Heart right ventricle (tissue), 16 donors: ENCODE data around the gene ALK. TPM values are rescaled to one million over a fixed set of nuclear protein-coding genes. Genes with fewer than 3 reads are reported as not detected.

Experiments
- ATAC-seq, 8 donors: fragments of 200-7000 bp; cut with Tn5 transposase; one replicate each; pipeline ENCODE4 v1.9.1; 2020; ENCODE audit warnings: mild to moderate bottlenecking in 8 of 8, moderate library complexity in 8 of 8, moderate number of reproducible peaks in 1 of 8
- DNase-seq, 2 donors: peaks; one replicate each; pipeline ENCODE4 v3.0.0-alpha.2; 2020
- H3K27ac ChIP-seq, 10 donors: fragments of 200-600 bp; sonication (generic) in 2 of 10; one replicate each; pipeline versions ENCODE4 v1.5.0 to v1.8.0; 2020 to 2022; ENCODE audit warnings: mild to moderate bottlenecking in 3 of 10
- H3K27me3 ChIP-seq, 7 donors: fragments of 200-600 bp; one replicate each; pipeline ENCODE4 v1.8.0; 2021 to 2022; ENCODE audit warnings: mild to moderate bottlenecking in 2 of 7
- H3K36me3 ChIP-seq, 9 donors: fragments of 200-600 bp; sonication (generic) in 1 of 9; one replicate each; pipeline versions ENCODE4 v1.5.0 to v1.8.0; 2020 to 2022; ENCODE audit warnings: mild to moderate bottlenecking in 2 of 9
- H3K4me1 ChIP-seq, 9 donors: fragments of 200-600 bp; sonication (generic) in 1 of 9; one replicate each; pipeline versions ENCODE4 v1.5.0 to v1.8.0; 2020 to 2022; ENCODE audit warnings: mild to moderate bottlenecking in 4 of 9
- H3K4me3 ChIP-seq, 10 donors: fragments of 200-600 bp; sonication (generic) in 2 of 10; one replicate each; pipeline versions ENCODE4 v1.5.0 to v1.8.0; 2020 to 2022; ENCODE audit warnings: mild to moderate bottlenecking in 7 of 10, moderate library complexity in 2 of 10
- H3K9me3 ChIP-seq, 11 donors: fragments of 200-600 bp in 10 of 11; sonication (generic) in 2 of 11; one replicate each; pipeline versions ENCODE4 v1.5.0 to v1.8.0; 2013 to 2022; ENCODE audit warnings: mild to moderate bottlenecking in 2 of 11, control low read depth in 1 of 11, moderate library complexity in 1 of 11
- CTCF ChIP-seq, 9 donors: fragments of 200-600 bp; sonication (generic) in 2 of 9; IDR thresholded peaks; one replicate each; pipeline versions ENCODE4 v1.5.0 to v1.8.0; 2021 to 2022; ENCODE audit warnings: antibody characterized with exemption in 9 of 9, mild to moderate bottlenecking in 5 of 9, moderate library complexity in 1 of 9
- WGBS, 2 donors: extraction: QIAGEN DNeasy Blood & Tissue Kit; methylation state at CpG; one replicate each; pipeline ENCODE4 v1.1.7; 2013; ENCODE audit warnings: inconsistent platforms in 1 of 2; 5-methylcytosine and 5-hydroxymethylcytosine counted together
- intact Hi-C, 10 donors: fragments of 100-400 bp; cut with DNase I; formaldehyde crosslinking; loops; one replicate each; pipeline versions ENCODE4 v1.11.1 to v1.14.2; 2022
- polyA plus RNA-seq, 2 donors: library from polyadenylated mRNA; stranded (reverse); fragments of 200-250 nt; gene quantifications; one replicate each; pipeline ENCODE4 v1.2.3, GENCODE V29; 2013
- total RNA-seq, 10 donors: library from RNA; stranded (reverse); fragmentation: NEBNext Ultra II Directional in 3 of 10; extraction: Animal tissue kit (Norgen Biotek cat#: 25700) in 3 of 10; gene quantifications; one replicate each; pipeline versions ENCODE4 v1.2.1 to v1.2.4, GENCODE V29; 2021 to 2023
- donor health status: Arrhythmogenic right ventricular cardiomyopathy.
- donor health status: ischemic (EF 13 %, LVEDD 7.1; RV severe dilation, severe dysfunction).
- donor health status: healthy with polysubstance abuse.
- donor health status: DM: no; HTN: yes; CAD: no.
- donor health status: DM: no; HTN: no; CAD: no.
- donor health status: ischemic (EF 25% LVEDD 6.9; RV normal size, moderate dysfunction).
- donor health status: ischemic (EF 25% LVEDD 5.7; RV mildly dilated, moderate dysfunction).
- donor health status: healthy.
- donor health status: DM: yes; HTN: yes; CAD: no.
- donor health status: Ischemic cardiomyopathy.
- donor health status: ischemic (EF 35%, LVEDD 5.7; RV mildly dilated, moderate dysfunction).
- donor health status: nonischemic (EF 11% LVEDD 7.7; RV severe dilation, severe dysfunction).
- donor health status: DM: yes; HTN: yes; CAD: no.
- donor health status: PGD.
- donor health status: ischemic (EF 29% LVEDD 5.4; RV normal size, mild dysfunction).
- donor health status: nonischemic (EF 23%, LVEDD 6.1; RV moderate dilation, normal function).

Gene ALK
- total and polyA plus RNA-seq, 12 donors: 0.01 to 0.24 (median 0.08) TPM; not detected in 7

DNA sequence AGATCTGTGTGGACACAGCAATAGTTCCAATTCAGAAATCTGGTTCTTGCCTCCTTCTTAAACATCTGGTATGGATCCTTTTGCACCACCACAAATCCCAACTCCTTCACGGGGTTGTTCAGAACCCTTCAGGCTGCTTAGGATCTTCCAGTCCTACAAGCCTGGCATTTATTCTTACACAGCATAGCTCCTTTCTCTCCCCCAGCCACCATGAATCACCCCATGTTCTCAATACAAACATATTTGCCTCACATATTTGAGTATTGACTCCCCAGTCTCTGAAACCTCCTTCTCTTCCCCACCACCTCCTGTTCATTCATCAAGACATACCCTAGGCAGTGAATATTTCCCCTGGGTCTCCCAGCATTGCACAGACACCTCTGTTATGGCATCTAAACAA, 155.2 kb downstream of the ALK start:
- H3K27me3 ChIP-seq: peaks cover 0 to 19% (median 6%) of the 10 kb centered on the region in 7 donors
- DNase-seq (no peak), ATAC-seq (no peak)
- no peak for TF ChIP-seq CTCF (IDR thresholded peaks at IDR 0.05)
- WGBS, 2 donors: 67 to 85% methylated on average over 1 of the region's 1 CpG
- H3K9me3 ChIP-seq: no peaks in the 10 kb centered on the region
- no peak overlapping the region for H3K27ac ChIP-seq
- H3K4me1 ChIP-seq: no peaks in the 10 kb centered on the region
- intact Hi-C loops: no loop called here
- H3K36me3 ChIP-seq: no peaks in the 10 kb centered on the region
- H3K4me3 ChIP-seq: no peak overlapping the region

DNA sequence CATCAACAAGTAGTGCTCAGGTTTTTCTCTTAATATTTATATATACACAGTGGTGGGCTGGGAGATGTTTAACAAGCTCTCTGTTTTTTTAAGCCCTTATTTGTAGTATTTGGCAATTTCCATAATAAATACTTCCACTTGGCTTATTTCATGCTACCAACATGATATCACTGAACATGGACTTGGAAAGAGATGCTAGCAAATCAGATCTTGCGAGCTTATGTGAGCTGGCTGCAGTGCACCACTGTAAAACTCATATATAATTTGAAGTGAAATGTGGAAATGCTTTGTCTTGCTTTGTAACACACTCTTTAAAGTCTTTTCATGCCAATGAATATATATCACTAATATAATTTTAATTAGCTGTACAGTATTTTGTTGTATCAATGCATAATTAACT, 155.7 kb downstream of the ALK start:
- Histone ChIP-seq H3K27ac (no peak overlapping the region), H3K4me3 (no peak overlapping the region), H3K4me1 (no peaks in the 10 kb centered on the region), H3K36me3 (no peaks in the 10 kb centered on the region), H3K9me3 (no peaks in the 10 kb centered on the region), H3K27me3 (peaks cover 0 to 16% (median 6%) of the 10 kb centered on the region in 7 donors)
- no peak for DNase-seq
- WGBS, 2 donors: 75% methylated on average over 1 of the region's 1 CpG
- ATAC-seq: no peak
- TF ChIP-seq CTCF (IDR thresholded peaks at IDR 0.05): no peak
- intact Hi-C loops: no loop called here

GRCh38 chr2:29763371-29763770, 158.0 kb downstream of the ALK start:
- TF ChIP-seq CTCF (IDR thresholded peaks at IDR 0.05): no peak
- Histone ChIP-seq H3K4me1 (no peaks in the 10 kb centered on the region), H3K36me3 (no peaks in the 10 kb centered on the region), H3K9me3 (no peaks in the 10 kb centered on the region), H3K4me3 (no peak overlapping the region), H3K27ac (no peak overlapping the region), H3K27me3 (peaks cover 0 to 10% (median 3%) of the 10 kb centered on the region in 7 donors)
- intact Hi-C loops: no loop called here
- no peak for ATAC-seq
- 48 to 52% methylated on average over 3 of the region's 3 CpGs for WGBS, 2 donors
- no peak for DNase-seq

GRCh38 chr2:29762239-29762638, 159.1 kb downstream of the ALK start:
- no peak for ATAC-seq
- peaks cover 0 to 6% (median 2%) of the 10 kb centered on the region in 7 donors for H3K27me3 ChIP-seq
- H3K27ac ChIP-seq: no peak overlapping the region
- no peaks in the 10 kb centered on the region for H3K4me1 ChIP-seq
- H3K4me3 ChIP-seq: no peak overlapping the region
- no peaks in the 10 kb centered on the region for H3K9me3 ChIP-seq
- 81 to 83% methylated on average over 5 of the region's 5 CpGs for WGBS, 2 donors
- no peak for TF ChIP-seq CTCF (IDR thresholded peaks at IDR 0.05)
- no peaks in the 10 kb centered on the region for H3K36me3 ChIP-seq
- no peak for DNase-seq
- intact Hi-C loops: no loop called here
